Fibroblast of skin of back (primary cell): ENCODE data around the gene SLC30A2. TPM values are rescaled to one million over a fixed set of nuclear protein-coding genes. Genes with fewer than 3 reads are reported as not detected.
"Not testable (repeated sequence)": the region's sequence is repeated elsewhere in the genome, so short reads cannot be mapped to it uniquely, and the experiment has no call there.

Experiments
- DNase-seq: peaks from one replicate; pipeline ENCODE4 v3.0.0-alpha.2; 2013
- polyA plus RNA-seq, 2 experiments: library from polyadenylated mRNA; unstranded; fragments of 120-200 nt; gene quantifications; one replicate each; pipeline ENCODE4 v1.2.1, GENCODE V29; 2013; ENCODE audit not compliant: insufficient read length in 2 of 2

Gene SLC30A2, protein sequence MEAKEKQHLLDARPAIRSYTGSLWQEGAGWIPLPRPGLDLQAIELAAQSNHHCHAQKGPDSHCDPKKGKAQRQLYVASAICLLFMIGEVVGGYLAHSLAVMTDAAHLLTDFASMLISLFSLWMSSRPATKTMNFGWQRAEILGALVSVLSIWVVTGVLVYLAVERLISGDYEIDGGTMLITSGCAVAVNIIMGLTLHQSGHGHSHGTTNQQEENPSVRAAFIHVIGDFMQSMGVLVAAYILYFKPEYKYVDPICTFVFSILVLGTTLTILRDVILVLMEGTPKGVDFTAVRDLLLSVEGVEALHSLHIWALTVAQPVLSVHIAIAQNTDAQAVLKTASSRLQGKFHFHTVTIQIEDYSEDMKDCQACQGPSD
- polyA plus RNA-seq (2013, experiment 1 of 2; ENCODE audit: insufficient read length) = 0.10 TPM
- 0.05 TPM for polyA plus RNA-seq (2013, experiment 2 of 2; ENCODE audit: insufficient read length)

DNA sequence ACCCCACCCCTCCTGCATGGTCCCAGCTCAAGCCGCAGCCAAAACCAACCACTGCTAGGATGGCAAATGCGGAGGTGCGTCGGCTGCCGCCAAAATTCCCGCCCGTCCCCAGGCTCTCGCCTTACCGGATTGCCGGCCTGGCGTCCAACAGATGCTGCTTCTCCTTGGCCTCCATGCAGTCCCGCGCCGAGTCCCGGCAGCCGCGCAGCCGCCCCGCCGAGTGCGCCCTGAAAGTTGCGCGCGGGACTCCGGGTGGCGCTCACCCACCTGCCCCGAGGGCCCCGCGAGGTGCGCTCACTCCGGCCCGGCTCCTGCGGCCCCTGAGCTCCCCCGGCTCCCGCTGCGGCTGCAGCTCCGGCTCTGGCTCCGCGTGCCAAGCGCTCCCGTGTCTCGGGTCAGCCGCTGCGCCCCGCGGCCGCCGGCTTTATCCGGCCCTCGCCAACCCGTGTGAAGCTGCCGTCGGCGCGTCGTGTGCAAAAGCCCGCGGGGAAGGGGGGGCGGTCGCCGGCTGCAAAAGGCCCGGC, at the start of gene SLC30A2:
Gene SLC30A2 (minus strand): TSS at position 397 of the 524 bp plus-strand sequence. CDS start 222 bp downstream, at position 175.
- DNase-seq = no peak

DNA sequence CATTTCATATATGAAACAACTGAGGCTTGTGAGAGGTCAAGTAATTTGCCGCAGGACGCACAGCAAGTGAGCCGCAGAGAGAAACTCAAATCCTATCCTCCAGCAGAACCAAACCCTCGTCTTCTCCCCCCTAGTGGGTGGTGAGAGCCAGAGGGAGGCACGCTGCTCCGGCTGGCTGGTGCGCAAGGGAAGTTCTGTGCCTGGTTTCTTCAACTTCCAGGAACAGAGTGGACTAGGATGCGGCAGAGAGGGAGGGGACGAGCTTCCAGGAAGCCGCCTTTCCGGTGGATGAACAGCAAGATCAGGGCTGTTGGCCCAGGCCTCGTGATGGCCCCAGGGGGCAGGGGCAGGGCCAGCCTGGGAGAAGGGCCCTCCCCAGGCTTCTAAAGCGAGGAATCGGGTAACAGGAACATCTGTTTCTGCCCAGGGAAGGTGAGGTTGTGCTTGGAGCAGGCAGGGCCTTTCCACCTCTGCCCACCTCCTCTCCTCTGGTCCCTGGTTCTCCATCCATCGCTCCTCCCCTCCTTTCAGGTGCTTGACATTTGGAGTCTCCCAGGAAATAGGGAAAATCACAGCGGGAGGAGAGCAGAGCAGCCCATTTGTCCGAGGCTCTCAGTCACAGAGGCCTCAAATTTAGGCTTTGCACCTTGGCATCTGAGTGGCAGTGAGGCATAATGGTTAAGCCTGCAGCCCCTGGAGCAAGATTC, 48.9 kb upstream of the SLC30A2 start:
- DNase-seq = peak; percentile 19

DNA sequence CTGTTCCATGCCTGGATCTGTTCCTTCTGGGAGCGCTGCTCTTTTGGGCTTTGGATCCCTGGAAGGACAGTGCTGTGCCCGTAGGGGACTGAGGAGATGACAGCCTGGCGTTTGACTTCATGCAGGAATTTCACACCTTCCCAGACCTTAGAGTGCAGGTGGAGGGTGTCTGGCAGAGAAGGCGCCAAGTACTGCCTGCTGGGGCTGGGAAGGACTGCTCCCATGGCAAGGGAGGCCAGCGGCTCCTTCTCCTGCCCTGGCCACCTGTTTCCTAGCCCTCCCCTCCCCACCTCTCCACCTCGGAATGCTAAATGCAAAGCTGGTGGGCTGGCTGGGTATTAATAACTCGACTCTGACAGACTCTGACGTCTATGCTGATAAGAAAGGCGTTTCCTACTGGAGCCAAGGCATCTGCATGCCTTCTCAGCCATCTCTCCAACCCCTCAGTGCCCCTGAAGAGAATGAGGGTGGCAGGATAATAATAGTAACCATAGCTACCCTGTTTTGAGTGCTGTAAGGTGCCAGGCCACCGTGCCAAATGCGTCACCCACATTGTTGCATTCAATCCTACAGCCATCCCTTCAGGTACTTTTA, 48.3 kb upstream of the SLC30A2 start:
- DNase-seq = no peak

DNA sequence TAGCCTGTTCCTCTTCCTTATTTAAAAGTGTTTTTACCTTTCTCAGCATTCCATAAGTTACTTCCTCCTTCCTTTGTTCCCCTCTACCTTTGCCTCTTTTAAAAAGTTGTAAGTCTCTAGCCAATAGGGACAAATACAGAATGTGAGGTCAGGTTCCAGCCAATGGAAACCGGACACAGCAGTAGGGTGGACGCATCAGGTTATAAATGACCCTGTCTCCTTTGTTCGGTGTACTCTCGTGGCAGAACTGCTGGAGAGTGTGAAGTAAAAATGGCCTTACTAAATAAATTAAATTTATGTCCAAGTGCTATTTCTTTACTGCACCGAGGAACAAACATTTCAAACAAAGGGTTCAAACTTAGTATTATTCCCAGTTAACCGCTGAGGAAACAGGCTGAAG, 47.7 kb upstream of the SLC30A2 start:
- DNase-seq = not testable (repeated sequence)

DNA sequence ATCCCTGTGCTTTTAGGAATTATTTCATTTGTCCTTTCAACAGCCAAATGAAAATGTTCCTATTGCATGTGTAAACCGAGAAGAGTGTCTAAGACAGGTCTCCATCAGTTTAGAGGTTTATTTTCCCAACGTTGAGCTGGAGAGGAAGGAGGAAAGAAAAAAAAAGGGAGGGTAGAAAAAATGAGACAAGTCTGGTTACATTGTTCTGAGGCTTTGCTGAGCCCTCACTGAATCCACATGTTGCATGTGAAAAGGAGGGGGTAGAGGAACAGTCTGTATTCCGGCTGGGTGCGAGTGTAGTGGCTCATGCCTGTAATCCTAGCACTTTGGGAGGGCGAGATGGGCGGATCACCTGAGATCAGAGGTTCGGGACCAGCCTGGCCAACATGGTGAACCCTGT, 46.5 kb upstream of the SLC30A2 start:
- DNase-seq = no peak

DNA sequence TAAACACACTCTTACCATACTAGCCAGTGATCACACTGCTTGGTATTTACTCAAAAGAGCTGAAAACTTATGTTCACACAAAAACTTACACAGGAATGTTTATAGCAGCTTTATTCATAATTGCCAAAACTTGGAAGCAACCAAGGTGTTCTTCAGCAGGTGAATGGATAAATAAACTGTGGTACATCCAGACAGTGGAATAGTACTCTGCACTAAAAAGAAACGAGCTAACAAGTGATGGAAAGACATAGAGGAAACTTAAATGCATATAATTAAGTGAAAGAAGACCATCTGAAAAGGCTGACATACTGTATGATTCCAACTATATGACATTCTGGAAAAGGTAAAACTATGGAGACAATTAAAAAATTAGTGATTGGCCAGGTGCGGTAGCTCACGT, 45.0 kb upstream of the SLC30A2 start:
- DNase-seq = no peak

DNA sequence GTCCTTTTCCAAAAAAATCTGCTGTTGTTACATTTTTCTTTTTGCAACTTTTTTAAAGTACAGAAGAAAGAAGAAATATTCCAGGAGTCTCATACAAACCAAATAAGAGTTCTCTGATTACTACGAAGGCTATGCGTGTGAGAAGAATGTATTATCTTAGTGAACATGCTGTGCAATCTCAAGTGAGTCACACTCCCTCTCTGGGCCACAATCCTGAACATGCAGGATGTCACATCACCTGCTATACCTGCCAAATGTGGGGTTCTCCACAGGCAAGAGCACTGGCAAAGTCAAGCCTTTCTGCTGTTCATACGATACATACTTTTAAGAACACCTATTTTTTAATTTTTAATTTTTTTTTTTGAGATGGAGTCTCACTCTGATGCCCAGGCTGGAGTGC, 43.2 kb upstream of the SLC30A2 start:
- no peak for DNase-seq

DNA sequence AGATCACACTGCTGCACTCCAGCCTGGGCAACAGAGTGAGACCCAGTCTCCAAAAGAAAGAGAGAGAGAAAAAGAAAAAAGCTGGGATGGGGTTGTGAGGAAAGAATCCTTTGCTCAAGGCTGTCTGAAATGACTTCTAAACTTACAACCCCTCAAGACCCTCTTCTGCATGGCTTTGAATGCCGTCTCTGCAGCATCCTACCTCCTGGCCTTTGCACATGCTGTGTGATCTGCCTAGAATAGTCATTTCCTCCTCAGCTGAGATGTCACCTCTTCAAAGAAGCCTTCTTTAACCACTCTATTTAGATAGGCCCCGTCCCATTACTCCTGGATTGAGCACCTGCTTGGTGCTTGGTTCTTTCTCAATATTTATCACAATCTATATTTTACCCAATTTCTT, 38.9 kb upstream of the SLC30A2 start:
- no peak for DNase-seq

DNA sequence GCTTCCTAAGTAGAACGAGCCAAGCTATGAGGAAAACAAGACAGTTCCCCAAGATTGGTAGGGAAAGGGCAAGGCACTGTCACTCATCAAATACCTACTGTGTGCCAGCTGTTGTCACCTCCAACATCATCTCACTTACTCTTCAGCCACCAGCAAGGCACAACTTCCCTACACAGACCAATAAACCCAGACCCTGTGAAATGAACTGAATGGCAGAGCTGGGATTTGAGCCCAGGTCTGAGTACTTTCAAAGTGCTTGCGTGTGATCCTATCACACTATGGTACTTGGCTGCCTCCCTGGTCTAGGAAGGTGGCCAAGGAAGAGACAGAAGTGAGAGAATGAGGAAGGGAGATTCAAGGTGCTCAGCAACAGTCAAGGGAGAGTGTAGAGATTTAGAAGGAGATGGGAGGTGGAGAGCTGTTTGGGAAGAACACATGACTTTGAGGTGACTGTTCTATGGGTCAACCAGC, 38.2 kb upstream of the SLC30A2 start:
- DNase-seq = no peak

DNA sequence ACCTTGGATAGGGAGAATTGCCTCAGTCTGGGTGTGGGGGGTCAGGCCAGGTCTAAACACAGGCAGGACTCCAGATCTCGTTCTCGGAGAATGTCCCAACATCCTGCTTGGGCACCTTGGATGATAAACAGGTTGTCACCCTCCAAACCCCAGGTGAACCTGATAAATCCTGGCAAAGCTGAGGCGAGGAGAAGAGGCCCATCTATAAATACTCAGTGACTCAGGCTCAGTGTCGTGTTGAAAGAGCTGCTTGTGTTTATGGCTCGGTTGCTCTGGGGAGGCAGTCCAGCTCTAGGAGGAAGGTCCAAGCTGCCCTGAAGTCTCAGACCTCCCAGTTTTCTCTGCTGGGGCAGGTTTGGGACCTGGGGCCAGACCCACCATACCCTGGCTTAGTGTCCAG, 37.3 kb upstream of the SLC30A2 start:
- no peak for DNase-seq

DNA sequence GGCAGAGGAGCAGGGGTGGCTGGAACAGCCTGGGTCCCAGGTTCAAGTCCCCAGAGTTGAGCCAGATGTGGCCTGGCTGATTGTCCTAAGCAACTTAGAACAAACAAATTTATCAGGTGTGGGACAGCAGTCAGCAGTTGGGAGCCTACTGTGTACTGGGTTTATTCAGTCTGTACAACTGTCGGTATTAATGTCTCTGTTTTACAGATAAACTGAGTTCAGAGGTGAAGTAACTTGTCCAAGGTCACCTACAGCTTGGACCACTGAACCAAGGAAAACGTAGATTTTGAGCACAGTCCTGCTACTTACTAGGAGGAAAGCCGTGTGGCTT, 36.1 kb upstream of the SLC30A2 start:
- no peak for DNase-seq

DNA sequence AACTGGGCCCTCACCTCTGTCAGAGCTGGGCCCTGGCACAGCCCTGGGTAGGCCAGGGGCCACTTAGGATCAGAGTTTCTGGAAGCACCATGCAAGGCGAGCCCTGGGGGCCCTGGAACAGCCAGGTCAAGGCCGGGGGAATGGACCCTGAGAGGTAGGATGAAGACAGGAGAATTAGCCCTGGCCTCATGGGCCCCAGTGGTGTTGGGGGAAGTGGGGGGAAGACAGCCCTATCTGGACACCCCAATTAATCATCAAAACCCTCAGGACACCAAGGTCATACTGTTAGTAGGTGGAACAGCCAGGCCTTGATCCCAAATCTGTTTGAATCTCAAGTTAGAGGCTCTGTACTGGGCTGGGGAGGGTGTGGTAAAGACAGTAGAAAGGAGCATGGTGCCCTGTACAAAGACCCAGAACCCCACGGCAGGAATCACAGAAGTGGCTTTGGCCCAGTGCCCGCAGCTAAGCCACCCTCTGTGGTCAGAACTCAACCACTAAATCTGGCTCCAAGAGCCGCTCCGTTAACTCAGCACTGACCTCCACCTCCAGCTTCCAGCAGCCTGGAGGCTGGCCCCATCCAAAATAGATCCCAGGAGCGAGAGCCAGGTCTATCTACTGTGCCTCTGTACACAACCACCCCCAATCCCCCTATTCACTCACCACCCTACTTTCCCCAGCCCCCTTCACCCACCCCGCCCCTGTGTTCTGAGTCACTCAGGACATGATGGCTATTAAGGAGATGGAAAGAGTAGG, 35.5 kb upstream of the SLC30A2 start:
- no peak for DNase-seq

DNA sequence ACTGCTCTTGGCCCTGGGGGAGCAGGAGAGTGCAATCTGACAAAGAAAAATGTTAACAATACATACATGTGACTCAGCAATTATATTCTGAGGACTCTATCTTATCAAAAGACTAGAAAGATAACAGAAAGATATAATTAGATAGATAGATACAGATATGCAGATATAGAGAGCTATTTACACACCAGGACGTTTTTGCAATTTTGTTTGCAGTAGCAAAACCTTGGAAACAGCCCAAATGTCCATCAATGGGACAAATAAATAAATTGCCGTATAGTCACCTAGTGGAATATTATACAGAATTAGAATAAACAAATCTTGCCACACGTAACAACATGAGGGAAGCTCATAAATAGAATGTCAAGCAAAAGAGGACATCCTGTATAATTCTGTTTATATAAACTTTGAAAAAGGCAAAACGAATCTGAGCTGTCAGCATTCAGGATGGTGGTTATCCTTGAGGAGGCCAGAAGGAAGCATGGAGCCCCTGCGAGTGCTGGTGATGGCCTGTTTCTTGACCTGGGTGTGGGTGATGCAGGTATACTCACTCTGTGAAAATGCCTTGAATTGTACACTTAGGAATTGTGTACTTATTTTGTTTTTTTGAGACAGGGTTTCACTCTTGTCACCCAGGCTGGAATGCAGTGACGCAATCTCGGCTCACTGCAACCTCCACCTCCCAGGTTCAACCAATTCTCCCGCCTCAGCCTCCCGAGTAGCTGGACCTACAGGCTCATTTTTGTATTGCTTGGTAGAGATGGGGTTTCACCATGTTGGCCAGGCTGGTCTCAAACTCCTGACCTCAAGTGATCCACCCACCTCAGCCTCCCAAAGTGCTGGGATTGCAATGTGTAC, 34.3 kb upstream of the SLC30A2 start:
- DNase-seq = no peak

DNA sequence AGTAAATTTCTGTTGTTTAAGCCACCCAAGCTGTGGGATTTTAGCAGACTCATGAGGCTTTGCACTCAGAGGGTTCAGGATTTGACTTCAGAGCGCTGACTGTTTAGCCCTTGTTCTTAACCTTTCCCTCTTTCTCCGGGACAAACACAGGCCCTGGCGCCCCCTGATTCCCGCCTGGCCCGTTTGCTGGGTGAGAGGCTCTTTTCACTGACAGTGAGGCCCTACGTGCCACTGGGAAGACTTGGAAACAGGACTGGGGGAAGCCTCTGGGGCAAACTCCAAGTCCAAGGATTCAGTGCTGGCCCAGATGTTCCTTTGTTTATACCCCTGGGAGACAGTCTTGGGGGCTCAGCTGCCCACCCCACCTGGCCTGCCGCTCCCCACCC, 33.3 kb upstream of the SLC30A2 start:
- no peak for DNase-seq

DNA sequence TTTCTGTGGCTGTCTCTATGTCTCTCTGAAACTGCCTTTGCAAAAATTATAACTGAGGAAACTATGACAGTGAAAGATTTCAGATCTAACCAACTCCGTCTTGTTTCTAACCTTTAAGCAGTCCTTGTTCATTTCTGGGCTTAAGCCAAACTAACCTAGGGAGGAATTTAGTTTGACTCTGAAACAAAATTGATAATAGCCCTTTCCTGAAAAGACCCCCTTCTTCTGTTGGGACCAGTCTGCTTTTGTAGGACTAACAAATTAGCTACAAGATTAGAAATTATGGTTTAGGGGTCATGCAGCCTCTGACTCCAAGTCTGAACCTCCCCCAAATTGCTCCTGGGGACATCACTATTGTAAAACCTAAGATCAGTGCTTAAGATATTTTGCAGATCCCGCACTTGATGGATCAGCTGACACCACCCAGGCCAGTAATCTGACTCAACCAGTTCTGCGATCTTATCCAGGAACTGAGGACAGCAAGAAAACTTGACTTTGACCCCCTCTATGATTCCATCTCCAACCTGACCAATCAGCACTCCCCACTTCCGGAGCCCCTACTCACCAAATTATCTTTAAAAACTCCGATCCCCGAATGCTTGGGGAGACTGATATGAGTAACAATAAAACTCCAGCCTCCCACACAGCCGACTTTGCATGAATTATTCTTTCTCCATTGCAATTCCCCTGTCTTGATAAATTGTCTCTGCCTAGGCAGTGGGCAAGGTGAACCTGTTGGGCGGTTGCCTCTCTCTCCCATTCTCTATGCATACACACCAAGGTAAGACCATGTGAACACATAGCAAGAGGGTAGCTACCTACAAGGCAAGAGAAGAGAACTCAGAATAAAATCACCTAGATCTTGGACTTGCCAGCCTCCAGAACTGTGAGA, 32.6 kb upstream of the SLC30A2 start:
- DNase-seq = no peak

DNA sequence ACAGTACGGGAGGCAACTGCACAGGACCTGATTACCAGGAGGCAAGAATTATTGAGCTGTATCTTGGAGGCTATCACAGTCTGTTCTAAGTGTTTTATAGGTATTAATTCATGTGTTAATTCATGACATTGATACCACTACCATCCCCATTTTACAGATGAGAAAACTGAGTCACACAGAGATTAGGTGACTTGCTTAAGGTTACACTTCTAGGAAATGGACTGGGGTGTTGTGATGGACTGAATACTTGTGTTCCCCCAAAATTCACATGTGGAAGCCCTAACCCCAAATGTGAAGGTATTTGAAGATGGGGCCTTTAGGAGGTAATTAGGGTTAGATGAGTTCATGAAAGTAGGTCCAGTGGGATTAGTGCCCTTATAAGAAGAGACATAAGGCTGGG, 31.6 kb upstream of the SLC30A2 start:
- no peak for DNase-seq

DNA sequence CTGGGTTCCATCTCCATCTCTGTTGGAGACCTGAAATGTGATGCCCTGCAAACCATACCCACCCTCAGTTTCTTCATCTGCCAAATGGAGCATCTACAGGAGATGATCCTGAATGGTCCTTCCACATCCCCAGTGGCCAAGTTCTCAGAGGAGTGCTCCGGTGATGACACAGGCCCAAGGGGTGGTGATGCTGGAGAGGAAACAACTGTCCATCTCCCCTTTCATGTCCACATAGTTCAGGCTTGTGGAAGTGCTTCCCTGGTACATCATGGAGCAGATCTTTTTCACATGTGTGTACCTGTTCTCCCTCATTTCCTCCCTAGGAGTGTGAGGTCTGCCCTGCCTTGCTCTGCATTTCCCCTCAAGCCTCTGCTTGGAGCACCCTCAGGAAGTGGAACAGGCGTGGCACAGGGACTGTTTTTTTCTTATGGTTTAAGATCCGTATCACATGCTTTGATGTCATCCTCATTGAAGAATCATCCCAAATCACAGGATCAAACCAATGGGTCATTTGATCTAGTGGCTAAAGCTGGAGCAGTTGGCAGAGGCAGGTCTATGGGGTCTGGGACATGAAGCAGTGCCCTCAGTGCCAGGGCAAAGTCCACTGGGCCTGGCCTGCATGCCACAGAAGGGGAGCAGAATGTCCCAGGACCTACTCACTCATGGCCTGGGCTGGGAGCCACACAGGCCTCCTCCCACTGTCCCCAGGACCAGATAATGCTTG, 29.7 kb upstream of the SLC30A2 start:
- no peak for DNase-seq

DNA sequence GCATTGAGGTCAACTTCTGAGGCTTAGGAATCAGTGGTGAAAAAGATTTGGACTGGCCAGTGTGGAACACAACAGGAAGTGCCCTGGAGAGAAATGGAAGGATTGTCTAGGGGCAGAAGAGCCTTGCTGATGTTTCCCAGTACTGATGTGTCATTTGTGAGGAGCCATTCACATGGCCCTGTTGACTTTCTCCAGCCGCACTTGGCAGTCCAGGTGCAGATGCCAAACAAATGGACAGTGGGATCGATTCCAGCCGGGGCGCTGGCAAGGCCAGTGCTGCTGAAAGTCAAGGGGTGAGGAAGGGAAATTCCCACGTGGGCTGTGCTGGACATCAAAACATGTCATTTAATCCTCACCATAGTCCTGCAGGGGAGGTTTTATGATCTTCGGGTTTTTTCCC, 26.4 kb upstream of the SLC30A2 start:
- no peak for DNase-seq

DNA sequence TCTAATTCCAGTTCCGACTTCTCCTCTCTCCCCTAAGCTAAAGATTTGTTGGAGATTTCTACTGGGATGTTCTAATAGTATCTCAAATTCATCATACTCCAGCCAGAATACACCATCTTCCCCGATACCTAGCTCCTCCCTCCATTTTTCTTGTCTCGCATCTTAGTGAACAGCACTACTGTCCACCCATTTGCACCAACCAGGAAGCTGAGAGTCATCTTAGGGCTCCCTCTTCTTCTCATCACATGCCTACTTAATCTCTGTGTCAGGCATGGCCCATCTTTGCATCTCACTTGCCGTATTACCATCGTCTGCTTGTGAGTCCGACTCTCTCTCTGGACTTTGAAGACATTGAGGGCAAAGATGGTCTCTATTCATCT, 25.0 kb upstream of the SLC30A2 start:
- DNase-seq = no peak
